Left ventricle myocardium inferior (tissue), 1 donor: Measurements from ENCODE around the gene EPHA3. TPM values are rescaled to one million over a fixed set of nuclear protein-coding genes. Genes with fewer than 3 reads are reported as not detected.

Experiments
- DNase-seq: peaks from one replicate; pipeline ENCODE4 v3.0.0-alpha.2; 2020
- H3K27ac ChIP-seq: fragments of 200-600 bp; replicated peaks from 2 replicates; pipeline ENCODE4 v1.8.0; 2021
- H3K27me3 ChIP-seq: fragments of 200-600 bp; 2 replicates; pipeline ENCODE4 v1.8.0; 2021; ENCODE audit warnings: low read depth
- H3K36me3 ChIP-seq: fragments of 200-600 bp; 2 replicates; pipeline ENCODE4 v1.8.0; 2021
- H3K4me1 ChIP-seq: fragments of 200-600 bp; 2 replicates; pipeline ENCODE4 v1.8.0; 2021
- H3K4me3 ChIP-seq: fragments of 200-600 bp; 2 replicates; pipeline ENCODE4 v1.8.0; 2021; ENCODE audit warnings: mild to moderate bottlenecking, moderate library complexity
- H3K9me3 ChIP-seq: fragments of 200-600 bp; replicated peaks from 2 replicates; pipeline ENCODE4 v1.8.0; 2021
- intact Hi-C: fragments of 100-400 bp; cut with micrococcal nuclease; formaldehyde crosslinking; loops from one replicate; pipeline ENCODE4 v1.11.0; 2022
- total RNA-seq: library from RNA; stranded (reverse); fragmentation: NEBNext Ultra II Directional; extraction: Animal tissue kit (Norgen Biotek cat#: 25700); gene quantifications from one replicate; pipeline ENCODE4 v1.2.1, GENCODE V29; 2021
- TF ChIP-seq, protein P1 (sequence below): fragments of 200-600 bp; IDR thresholded peaks from 2 replicates; pipeline ENCODE4 v1.8.0; 2021; ENCODE audit warnings: antibody characterized with exemption, mild to moderate bottlenecking, borderline replicate concordance
- donor health status: DM: no; HTN: yes; CAD: no; lungs with severe emphysema.

EPHA3 gene
- total RNA-seq, 1 donor from 2014 or later = 3.5 TPM

DNA sequence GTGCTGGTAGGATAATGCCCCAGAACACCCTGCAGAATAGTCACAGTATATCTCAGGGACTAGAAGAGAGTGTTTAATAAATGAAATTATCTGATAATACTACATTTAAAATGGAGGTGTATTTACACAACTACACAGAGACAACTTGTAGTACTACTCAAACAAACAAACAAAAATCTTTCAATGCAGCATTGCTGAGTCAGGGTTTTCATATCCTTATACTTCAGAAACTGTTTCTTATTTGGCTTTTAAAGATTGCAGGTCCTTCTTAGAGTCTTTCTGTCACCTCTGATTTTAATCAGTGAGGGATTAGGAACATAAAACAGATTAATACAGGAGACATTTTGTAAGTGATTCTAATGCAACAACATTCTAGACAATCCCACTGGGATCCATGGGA lies 57.4 kb downstream of the EPHA3 start:
- intact Hi-C loops = no loop called here
- TF ChIP-seq, protein P1, sequence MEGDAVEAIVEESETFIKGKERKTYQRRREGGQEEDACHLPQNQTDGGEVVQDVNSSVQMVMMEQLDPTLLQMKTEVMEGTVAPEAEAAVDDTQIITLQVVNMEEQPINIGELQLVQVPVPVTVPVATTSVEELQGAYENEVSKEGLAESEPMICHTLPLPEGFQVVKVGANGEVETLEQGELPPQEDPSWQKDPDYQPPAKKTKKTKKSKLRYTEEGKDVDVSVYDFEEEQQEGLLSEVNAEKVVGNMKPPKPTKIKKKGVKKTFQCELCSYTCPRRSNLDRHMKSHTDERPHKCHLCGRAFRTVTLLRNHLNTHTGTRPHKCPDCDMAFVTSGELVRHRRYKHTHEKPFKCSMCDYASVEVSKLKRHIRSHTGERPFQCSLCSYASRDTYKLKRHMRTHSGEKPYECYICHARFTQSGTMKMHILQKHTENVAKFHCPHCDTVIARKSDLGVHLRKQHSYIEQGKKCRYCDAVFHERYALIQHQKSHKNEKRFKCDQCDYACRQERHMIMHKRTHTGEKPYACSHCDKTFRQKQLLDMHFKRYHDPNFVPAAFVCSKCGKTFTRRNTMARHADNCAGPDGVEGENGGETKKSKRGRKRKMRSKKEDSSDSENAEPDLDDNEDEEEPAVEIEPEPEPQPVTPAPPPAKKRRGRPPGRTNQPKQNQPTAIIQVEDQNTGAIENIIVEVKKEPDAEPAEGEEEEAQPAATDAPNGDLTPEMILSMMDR = no peak
- no peaks in the 10 kb centered on the region for H3K27me3 ChIP-seq
- no peak for DNase-seq
- no peaks in the 10 kb centered on the region for H3K4me1 ChIP-seq
- H3K4me3 ChIP-seq = no peak overlapping the region
- no peak overlapping the region for H3K27ac ChIP-seq
- H3K9me3 ChIP-seq = no peaks in the 10 kb centered on the region
- H3K36me3 ChIP-seq = no peaks in the 10 kb centered on the region

DNA sequence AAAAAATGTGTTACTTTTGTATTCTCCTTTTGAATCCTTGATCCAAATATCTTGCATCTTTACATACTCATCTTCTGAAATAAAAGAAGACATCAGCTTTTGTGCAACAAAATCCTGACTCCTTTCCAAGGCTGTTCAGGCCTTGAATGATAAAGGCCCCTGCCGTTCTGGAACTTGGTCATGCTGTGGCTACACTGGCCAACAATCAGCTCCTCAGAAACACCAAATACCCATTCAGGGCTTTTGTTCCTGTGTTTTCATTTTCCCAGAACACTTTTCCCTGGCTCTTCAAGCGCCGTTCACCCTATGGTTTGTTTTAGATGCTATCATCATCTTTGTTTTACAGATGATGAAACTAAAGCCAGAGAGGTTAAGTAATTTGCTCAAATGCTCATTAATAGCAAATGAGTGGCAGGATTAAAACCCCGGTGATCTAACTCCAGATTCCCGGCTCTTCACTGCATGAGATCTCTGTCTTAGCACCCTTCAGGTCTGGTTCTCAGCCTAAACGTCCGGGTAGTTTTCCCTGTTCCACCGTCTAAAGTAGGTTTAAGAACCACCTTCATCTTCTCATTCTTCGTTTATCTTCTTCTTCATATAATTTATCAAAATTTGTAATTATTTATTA lies 58.3 kb downstream of the EPHA3 start:
- no peaks in the 10 kb centered on the region for H3K4me1 ChIP-seq
- H3K36me3 ChIP-seq = no peaks in the 10 kb centered on the region
- no peaks in the 10 kb centered on the region for H3K27me3 ChIP-seq
- H3K27ac ChIP-seq = no peak overlapping the region
- TF ChIP-seq, protein P1 = no peak
- intact Hi-C loops = no loop called here
- no peaks in the 10 kb centered on the region for H3K9me3 ChIP-seq
- no peak for DNase-seq
- H3K4me3 ChIP-seq = no peak overlapping the region

DNA sequence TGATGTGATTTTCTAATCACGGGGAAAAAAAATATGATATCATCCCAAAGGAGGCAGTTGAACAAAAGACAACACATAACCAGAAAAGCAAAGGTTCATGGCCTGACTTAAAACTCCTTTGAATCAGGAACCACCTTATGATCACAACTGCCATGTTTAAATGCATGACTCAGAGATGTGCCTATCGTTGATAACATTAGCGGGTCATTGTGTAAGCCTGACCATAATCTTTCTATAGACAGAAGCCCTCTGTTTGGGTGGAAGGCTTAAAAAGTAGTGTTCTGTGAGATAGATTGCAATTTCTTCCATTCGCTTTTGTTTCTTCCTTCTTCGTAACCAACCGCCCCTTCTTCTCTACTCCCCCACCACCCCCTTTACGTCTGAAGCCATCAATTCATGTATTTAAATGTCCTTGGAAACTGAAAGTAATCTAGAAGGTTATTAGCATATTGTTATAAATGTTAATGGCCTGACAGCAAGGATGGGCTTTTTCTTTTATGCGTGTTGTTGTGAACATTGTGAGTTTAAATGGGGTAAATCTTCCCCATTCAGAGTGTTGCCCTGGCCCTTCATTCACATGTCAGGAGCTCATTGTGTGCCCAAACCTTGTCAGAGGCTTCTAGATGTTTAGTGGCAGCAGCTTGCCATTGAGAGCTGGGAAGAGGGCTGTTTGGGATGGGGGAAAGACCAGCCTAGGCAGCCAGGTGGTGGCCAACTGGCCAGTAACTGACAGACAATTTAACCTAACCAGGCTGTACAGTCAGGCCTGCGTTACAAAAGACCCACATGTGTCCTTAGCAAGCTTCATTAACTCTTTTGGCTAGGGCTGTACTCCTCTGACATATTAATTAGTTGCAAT lies 64.5 kb downstream of the EPHA3 start:
- Histone ChIP-seq H3K36me3 (no peaks in the 10 kb centered on the region), H3K27me3 (no peaks in the 10 kb centered on the region), H3K9me3 (no peaks in the 10 kb centered on the region), H3K4me3 (no peak overlapping the region), H3K4me1 (no peaks in the 10 kb centered on the region), H3K27ac (no peak overlapping the region)
- TF ChIP-seq, protein P1 = no peak
- intact Hi-C loops = no loop called here
- no peak for DNase-seq

DNA sequence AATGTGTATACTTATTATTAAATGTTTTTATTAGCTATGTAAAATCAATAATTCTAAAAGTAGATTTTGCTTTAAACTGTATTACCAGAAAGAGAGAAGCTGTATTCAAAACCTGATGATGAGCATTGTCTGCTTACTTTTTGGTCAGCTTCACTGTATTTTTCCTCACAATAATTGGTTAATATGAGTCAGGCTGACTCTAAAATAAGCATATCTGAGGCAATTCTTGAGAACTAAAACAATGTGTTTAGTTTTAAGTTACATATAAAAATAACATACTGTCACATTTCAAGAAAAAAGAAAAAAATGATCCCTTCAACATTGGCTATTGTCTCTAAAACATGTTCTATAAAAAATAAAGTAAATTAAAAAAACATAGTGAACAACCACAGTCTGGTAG lies 66.1 kb downstream of the EPHA3 start:
- Histone ChIP-seq H3K4me1 (no peaks in the 10 kb centered on the region), H3K27ac (no peak overlapping the region), H3K27me3 (no peaks in the 10 kb centered on the region), H3K9me3 (no peaks in the 10 kb centered on the region), H3K4me3 (no peak overlapping the region), H3K36me3 (no peaks in the 10 kb centered on the region)
- TF ChIP-seq, protein P1 = no peak
- DNase-seq = no peak
- intact Hi-C loops = no loop called here

DNA sequence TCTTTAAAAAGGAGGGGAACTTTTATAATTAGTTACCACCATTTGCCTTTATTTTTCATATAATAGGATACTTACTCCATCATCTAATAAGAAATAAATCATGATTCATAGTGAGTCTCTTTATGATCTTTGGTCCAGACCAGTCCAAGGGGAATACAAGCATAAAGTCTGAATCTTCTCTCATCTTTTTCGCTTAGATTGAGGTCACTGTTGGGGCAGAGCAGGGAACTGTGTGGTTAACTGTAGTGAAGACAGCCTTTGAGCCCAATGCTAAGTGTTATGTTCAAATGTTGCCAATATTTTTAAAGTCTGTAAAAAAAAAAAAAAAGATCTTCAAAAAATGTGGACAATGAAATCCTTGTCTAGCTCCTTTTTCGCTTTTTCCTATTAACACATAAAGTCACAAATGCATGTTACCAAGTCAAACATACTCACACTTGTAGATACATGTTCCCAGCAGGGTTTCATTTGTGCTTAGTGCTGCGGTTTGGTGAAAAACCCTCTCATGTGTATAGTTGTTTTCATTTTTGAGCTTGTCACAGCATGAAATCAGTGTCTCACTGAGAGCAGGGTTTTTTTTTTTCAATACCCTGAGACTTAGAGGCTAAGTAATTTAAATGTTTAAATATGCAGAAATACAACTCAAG lies 72.1 kb downstream of the EPHA3 start:
- Histone ChIP-seq H3K27ac (peak overlapping the region; percentile 45), H3K4me1 (peaks cover 6% of the 10 kb centered on the region), H3K4me3 (peak overlapping the region; percentile 2), H3K27me3 (no peaks in the 10 kb centered on the region), H3K9me3 (no peaks in the 10 kb centered on the region), H3K36me3 (no peaks in the 10 kb centered on the region)
- no peak for DNase-seq
- intact Hi-C loops = no loop called here
- TF ChIP-seq, protein P1 = no peak
